IMR-90 (cell line): ENCODE results near the gene CERS4. TPM values are rescaled to one million over a fixed set of nuclear protein-coding genes. Genes with fewer than 3 reads are reported as not detected.

Source experiments
- ATAC-seq: fragments of 200-7000 bp; cut with Tn5 transposase; 2 replicates; pipeline ENCODE4 v1.9.1; 2020; ENCODE audit warnings: low read depth, mild to moderate bottlenecking, moderate library complexity
- BruUV-seq: library from RNA; stranded (reverse); fragments of 400-500 nt; replicated peaks from 2 replicates; lab custom pipeline; 2021; lab: Mats Ljungman, UMichigan
- CTCF ChIA-PET: fragments of 300-600 bp; formaldehyde crosslinking; extraction: SDS; loops from one replicate; lab custom pipeline; 2021; ENCODE audit warnings: antibody characterized with exemption; lab: Yijun Ruan, JAX
- POLR2A ChIA-PET: fragments of 300-600 bp; sonication (Branson Sonifier 250); formaldehyde crosslinking; loops from one replicate; lab custom pipeline; 2022; ENCODE audit warnings: antibody characterized with exemption; ENCODE audit not compliant: unreplicated experiment; lab: Charles Lee
- DNase-seq: peaks from one replicate; pipeline ENCODE4 v3.0.0; 2013
- H2AFZ ChIP-seq: replicated peaks from 2 replicates; pipeline ENCODE3; 2013; ENCODE audit warnings: low read length, mild to moderate bottlenecking; ENCODE audit not compliant: poor library complexity
- H2AK5ac ChIP-seq: 2 replicates; pipeline ENCODE4 v1.6.1; 2013; ENCODE audit warnings: low read depth, low read length, inconsistent platforms
- H2AK9ac ChIP-seq: replicated peaks from 2 replicates; pipeline ENCODE3; 2013; ENCODE audit warnings: mild to moderate bottlenecking, low read depth, low read length, moderate library complexity; ENCODE audit not compliant: poor library complexity
- H2BK120ac ChIP-seq: 2 replicates; pipeline ENCODE4 v1.6.1; 2013; ENCODE audit warnings: low read depth, low read length, inconsistent platforms
- H2BK15ac ChIP-seq: 3 replicates; pipeline ENCODE4 v1.6.1; 2013; ENCODE audit warnings: low read depth, low read length, inconsistent platforms
- H2BK20ac ChIP-seq: 2 replicates; pipeline ENCODE4 v1.6.1; 2013; ENCODE audit warnings: low read depth, mild to moderate bottlenecking, inconsistent platforms, low read length, moderate library complexity
- H2BK5ac ChIP-seq: 2 replicates; pipeline ENCODE4 v1.6.1; 2013; ENCODE audit warnings: mild to moderate bottlenecking, low read depth, low read length, inconsistent platforms; ENCODE audit not compliant: poor library complexity, severe bottlenecking
- H3K14ac ChIP-seq: replicated peaks from 2 replicates; pipeline ENCODE4 v1.6.1; 2013; ENCODE audit warnings: low read depth, low read length, inconsistent platforms
- H3K18ac ChIP-seq: 2 replicates; pipeline ENCODE4 v1.6.1; 2013; ENCODE audit warnings: low read depth, low read length, control low read depth
- H3K23ac ChIP-seq: 2 replicates; pipeline ENCODE4 v1.6.1; 2013; ENCODE audit warnings: low read depth, low read length, inconsistent platforms
- H3K27ac ChIP-seq: 2 replicates; pipeline ENCODE4 v1.5.1; 2013; ENCODE audit warnings: mild to moderate bottlenecking, control low read depth, low read length; ENCODE audit not compliant: insufficient read depth
- H3K27me3 ChIP-seq: 2 replicates; pipeline ENCODE4 v1.6.1; 2013; ENCODE audit warnings: low read length; ENCODE audit not compliant: control insufficient read depth, insufficient read depth
- H3K36me3 ChIP-seq: 2 replicates; pipeline ENCODE4 v1.6.1; 2013; ENCODE audit warnings: low read length, mixed read lengths; ENCODE audit not compliant: control insufficient read depth, insufficient read depth
- H3K4ac ChIP-seq: 2 replicates; pipeline ENCODE4 v1.6.1; 2013; ENCODE audit warnings: low read depth, low read length, inconsistent platforms
- H3K4me1 ChIP-seq: 2 replicates; pipeline ENCODE4 v1.6.1; 2013; ENCODE audit warnings: low read length, mixed read lengths; ENCODE audit not compliant: control insufficient read depth, insufficient read depth
- H3K4me2 ChIP-seq: 2 replicates; pipeline ENCODE4 v1.6.1; 2013; ENCODE audit warnings: low read depth, mild to moderate bottlenecking, control low read depth, low read length, moderate library complexity
- H3K4me3 ChIP-seq: 2 replicates; pipeline ENCODE4 v1.5.1; 2013; ENCODE audit warnings: low read depth, mild to moderate bottlenecking, control low read depth, low read length, moderate library complexity; ENCODE audit not compliant: insufficient read depth
- H3K56ac ChIP-seq: 2 replicates; pipeline ENCODE4 v1.6.1; 2013; ENCODE audit warnings: low read length, inconsistent platforms; ENCODE audit not compliant: insufficient read depth; ENCODE audit errors: extremely low read depth
- H3K79me1 ChIP-seq, 2 experiments: 2 replicates each; pipeline ENCODE4 v1.6.1; 2013; ENCODE audit warnings: low read length in 2 of 2, inconsistent platforms in 1 of 2, low read depth in 1 of 2
- H3K9ac ChIP-seq: 2 replicates; pipeline ENCODE4 v1.6.1; 2013; ENCODE audit warnings: low read depth, low read length, control low read depth
- H3K9me1 ChIP-seq: 2 replicates; pipeline ENCODE4 v1.6.1; 2013; ENCODE audit warnings: low read length, inconsistent platforms; ENCODE audit not compliant: insufficient read depth
- H3K9me3 ChIP-seq: 2 replicates; pipeline ENCODE4 v1.6.1; 2013; ENCODE audit warnings: low read length; ENCODE audit not compliant: control insufficient read depth, insufficient read depth
- H4K20me1 ChIP-seq: 2 replicates; pipeline ENCODE4 v1.6.1; 2013; ENCODE audit warnings: low read length, inconsistent platforms; ENCODE audit not compliant: insufficient read depth
- H4K5ac ChIP-seq: 2 replicates; pipeline ENCODE4 v1.6.1; 2013; ENCODE audit warnings: mild to moderate bottlenecking, low read depth, low read length, control low read depth
- H4K8ac ChIP-seq, 2 experiments: 2 replicates each; pipeline ENCODE4 v1.6.1; 2013; ENCODE audit warnings: low read depth in 2 of 2, low read length in 2 of 2, control low read depth in 1 of 2, inconsistent platforms in 1 of 2
- H4K91ac ChIP-seq: 2 replicates; pipeline ENCODE4 v1.6.1; 2013; ENCODE audit warnings: low read depth, low read length, inconsistent platforms; ENCODE audit not compliant: insufficient read depth
- FOS ChIP-seq: fragments of 150-350 bp; IDR thresholded peaks from 2 replicates; pipeline ENCODE4 v1.6.1; 2016; ENCODE audit warnings: low read depth, low read length
- MAFK ChIP-seq: IDR thresholded peaks from 2 replicates; pipeline ENCODE4 v1.6.1; 2012; ENCODE audit warnings: low read depth, low read length, improper control_type of control experiment
- NFE2L2 ChIP-seq: fragments of 150-350 bp; IDR thresholded peaks from 2 replicates; pipeline ENCODE4 v1.6.1; 2016; ENCODE audit warnings: low read depth, mild to moderate bottlenecking, low read length
- POLR2A ChIP-seq: IDR thresholded peaks from 2 replicates; pipeline ENCODE4 v1.6.1; 2012; ENCODE audit warnings: mild to moderate bottlenecking, low read depth, low read length
- RCOR1 ChIP-seq: IDR thresholded peaks from 2 replicates; pipeline ENCODE4 v1.6.1; 2012; ENCODE audit warnings: mild to moderate bottlenecking, low read length, improper control_type of control experiment; ENCODE audit not compliant: insufficient replicate concordance
- WGBS, 2 experiments: methylation state at CpG; one replicate each; pipeline versions ENCODE4 v1.1.5 to v1.1.7; 2013; ENCODE audit warnings: missing lambda C conversion rate in 2 of 2; ENCODE audit not compliant: insufficient read length in 1 of 2; ENCODE audit errors: extremely low coverage in 2 of 2; 5-methylcytosine and 5-hydroxymethylcytosine counted together
- dilution Hi-C: fragments of 300-500 bp; cut with HindIII; formaldehyde crosslinking; loops from one replicate; pipeline ENCODE4 v1.14.3; 2018; ENCODE audit warnings: low sequenced_read_pairs; ENCODE audit not compliant: unreplicated experiment
- in situ Hi-C: fragments of 300-500 bp; cut with MboI; formaldehyde crosslinking; loops from 3 replicates; pipeline ENCODE4 v1.14.3; 2019; ENCODE audit warnings: low sequenced_read_pairs, inconsistent platforms, mixed read lengths
- intact Hi-C: fragments of 100-400 bp; cut with micrococcal nuclease; formaldehyde crosslinking; loops from 2 replicates; pipeline ENCODE4 v1.10.0; 2022
- polyA plus RNA-seq, 3 experiments: library from polyadenylated mRNA; depleted of rRNA; stranded (reverse); fragments of >200 nt; gene quantifications; 2 replicates each; pipeline ENCODE4 v1.2.3, GENCODE V29; 2012; ENCODE audit warnings: low replicate concordance in 1 of 3
- total RNA-seq: library from RNA; depleted of rRNA; stranded (reverse); fragments of >200 nt; gene quantifications from 2 replicates; pipeline ENCODE4 v1.2.3, GENCODE V29; 2012

The CERS4 gene
- total and polyA plus RNA-seq, 2 of the 4 experiments (the other 2 are of a cell fraction), result 3.2 to 5.7 TPM

DNA sequence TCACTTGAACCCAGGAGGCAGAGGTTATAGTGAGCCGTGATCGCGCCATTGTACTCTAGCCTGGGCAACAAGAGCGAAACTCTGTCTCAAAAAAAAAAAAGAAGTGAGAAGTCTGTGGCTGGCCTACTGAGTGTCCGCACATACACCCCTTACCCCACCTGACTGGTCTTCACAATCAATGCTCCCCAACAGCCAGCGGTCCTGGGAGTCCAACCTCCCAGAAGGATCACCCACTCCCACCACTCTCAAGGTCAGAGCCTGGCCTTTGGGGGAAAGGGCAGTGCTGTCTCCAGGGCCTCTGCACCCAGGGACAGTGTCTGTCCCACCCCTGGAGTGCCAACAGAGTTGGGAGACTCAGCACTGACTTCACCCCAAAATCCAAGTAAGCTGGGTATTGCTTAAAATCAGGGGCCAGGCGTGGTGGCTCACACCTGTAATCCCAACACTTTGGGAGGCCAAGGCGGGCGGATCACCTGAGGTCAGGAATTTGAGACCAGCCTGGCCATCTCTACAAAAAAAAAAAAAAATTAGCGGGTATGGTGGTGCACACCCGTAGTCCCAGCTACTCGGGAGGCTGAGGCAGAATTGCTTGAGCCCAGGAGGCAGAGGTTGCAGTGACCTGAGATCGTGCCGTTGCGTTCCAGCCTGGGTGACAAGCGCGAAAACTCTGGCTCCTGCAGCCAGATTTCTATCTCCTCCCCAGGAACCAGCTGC, 101.3 kb downstream of the CERS4 start:
- H3K18ac ChIP-seq, result no peak overlapping the region
- H3K9me3 ChIP-seq, result no peaks in the 10 kb centered on the region
- H3K4me3 ChIP-seq, result no peak overlapping the region
- no peak for ATAC-seq
- no TSS peak for BruUV-seq
- no peaks in the 10 kb centered on the region; the same call in 1 of the 2 replicates for H3K9me1 ChIP-seq
- no peaks in the 10 kb centered on the region for H4K20me1 ChIP-seq
- no peak overlapping the region for H3K27ac ChIP-seq
- no peak overlapping the region for H3K9ac ChIP-seq
- no peak overlapping the region for H2AK9ac ChIP-seq
- H2AFZ ChIP-seq, result no peak overlapping the region
- peaks cover 5% of the 10 kb centered on the region for H3K4me1 ChIP-seq
- no peaks in the 10 kb centered on the region for H3K27me3 ChIP-seq
- no peak overlapping the region for H4K8ac ChIP-seq
- peaks cover 24% of the 10 kb centered on the region for H3K36me3 ChIP-seq
- TF ChIP-seq FOS, result no peak
- no peak for TF ChIP-seq MAFK
- TF ChIP-seq RCOR1, result no peak
- TF ChIP-seq POLR2A, result no peak
- no peak for TF ChIP-seq NFE2L2
- no peak overlapping the region for H4K5ac ChIP-seq
- no peak overlapping the region for H3K4me2 ChIP-seq
- H2AK5ac ChIP-seq, result no peak overlapping the region
- no peak overlapping the region for H2BK120ac ChIP-seq
- H2BK15ac ChIP-seq, result no peak overlapping the region
- WGBS, 2 experiments, result 90% methylated on average over 4 of the region's 17 CpGs; no CpG with 5 or more reads in 1 of the 2 experiments
- DNase-seq, result no peak
- H3K79me1 ChIP-seq, result peaks cover 6 to 19% of the 10 kb centered on the region in 2 experiments; a peak in 3 of 4 replicates
- H3K23ac ChIP-seq, result no peak overlapping the region
- in situ Hi-C loops, result no loop called here
- ChIA-PET POLR2A (no interaction called here), CTCF (interaction anchor here (0.6 to 0.9 kb wide), 2 partner anchors 9 to 123 kb away, joined by 3 to 5 read pairs; no protein-coding TSS in a partner anchor)
- H2BK5ac ChIP-seq, result no peak overlapping the region
- intact Hi-C loops, result no loop called here
- H3K4ac ChIP-seq, result no peak overlapping the region
- H2BK20ac ChIP-seq, result no peak overlapping the region
- no peak overlapping the region for H4K91ac ChIP-seq
- no peak overlapping the region for H3K14ac ChIP-seq
- no peak overlapping the region; the same call in 1 of the 2 replicates for H3K56ac ChIP-seq
- dilution Hi-C loops, result no loop called here
